T-helper 9 cell (primary cell): ENCODE measurements around the gene ZFY.
"Not testable (repeated sequence)": the region's sequence is repeated elsewhere in the genome, so short reads cannot be mapped to it uniquely, and the experiment has no call there.

ENCODE experiments used
- DNase-seq: peaks from one replicate; pipeline ENCODE4 v3.0.0-alpha.2; 2020

ZFY gene

GRCh38 chrY:2973110-2973751 lies 38.0 kb downstream of the ZFY start:
- no peak for DNase-seq

DNA sequence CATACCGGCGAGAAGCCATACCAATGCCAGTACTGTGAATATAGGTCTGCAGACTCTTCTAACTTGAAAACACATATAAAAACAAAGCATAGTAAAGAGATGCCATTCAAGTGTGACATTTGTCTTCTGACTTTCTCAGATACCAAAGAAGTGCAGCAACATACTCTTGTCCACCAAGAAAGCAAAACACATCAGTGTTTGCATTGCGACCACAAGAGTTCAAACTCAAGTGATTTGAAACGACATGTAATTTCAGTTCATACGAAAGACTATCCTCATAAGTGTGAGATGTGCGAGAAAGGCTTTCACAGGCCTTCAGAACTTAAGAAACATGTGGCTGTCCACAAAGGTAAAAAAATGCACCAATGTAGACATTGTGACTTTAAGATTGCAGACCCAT lies 44.1 kb downstream of the ZFY start:
- no peak for DNase-seq

GRCh38 chrY:2984491-2984890 lies 49.3 kb downstream of the ZFY start:
- no peak for DNase-seq

DNA sequence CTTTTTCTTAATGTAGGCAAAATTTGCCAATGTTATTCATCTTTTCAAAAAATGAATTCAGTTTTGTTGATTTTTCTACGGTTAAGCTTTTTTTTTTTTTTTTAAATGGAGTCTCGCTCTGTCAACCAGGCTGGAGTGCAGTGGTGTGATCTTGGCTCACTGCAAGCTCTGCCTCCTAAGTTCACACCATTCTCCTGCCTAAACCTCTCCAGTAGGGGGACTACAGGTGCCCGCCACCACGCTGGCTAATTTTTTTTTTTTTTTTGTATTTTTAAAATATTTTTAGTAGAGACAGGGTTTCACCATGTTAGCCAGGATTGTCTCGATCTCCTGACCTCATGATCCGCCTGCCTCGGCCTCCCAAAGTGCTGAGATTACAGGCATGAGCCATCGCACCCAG lies 52.0 kb downstream of the ZFY start:
- DNase-seq = not testable (repeated sequence)

- not testable (repeated sequence) for DNase-seq
These were observed 62.2 kb downstream of the ZFY start for GRCh38 chrY:2997369-2997768.

- DNase-seq = no peak
These were observed 67.0 kb downstream of the ZFY start for GRCh38 chrY:3002190-3002589.

DNA sequence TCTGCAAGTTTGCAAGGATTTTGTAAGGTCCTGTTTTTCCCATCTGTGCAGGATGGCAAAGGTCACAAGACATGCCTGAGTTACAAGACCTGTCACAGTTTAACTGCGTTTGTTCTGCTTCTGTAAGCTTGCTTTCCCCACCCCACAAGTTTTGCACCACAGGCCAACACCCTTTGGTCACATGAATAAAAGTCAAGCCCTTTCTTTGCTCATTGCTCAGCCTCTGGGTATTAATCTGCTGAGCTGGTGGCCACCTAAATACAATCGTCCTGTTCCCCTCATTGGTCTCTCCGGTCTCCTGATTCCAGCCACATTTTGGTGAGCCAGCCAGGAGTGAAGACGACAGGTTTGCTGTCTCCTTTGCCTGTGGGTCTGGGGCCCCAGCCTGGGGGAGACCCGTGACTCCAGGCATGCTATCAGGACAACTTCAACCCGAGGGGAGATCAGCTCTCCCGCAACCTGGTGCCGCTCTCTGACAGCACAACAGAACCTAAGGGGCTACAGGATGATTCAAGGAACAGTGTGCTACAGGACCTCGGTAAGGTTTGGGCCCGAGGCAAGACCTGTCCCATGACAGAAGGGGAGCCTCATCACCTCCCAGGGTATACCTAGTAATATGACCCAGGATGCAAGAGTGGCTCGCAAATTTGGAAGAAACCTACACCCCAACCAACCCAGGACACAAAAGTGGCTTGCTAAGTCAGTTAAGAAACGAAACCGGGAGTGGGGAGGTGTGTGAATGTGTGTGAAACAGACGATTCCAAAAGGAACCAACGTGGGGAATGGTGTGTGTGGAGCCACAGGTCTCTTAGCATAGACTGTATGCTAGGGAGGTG lies 67.7 kb downstream of the ZFY start:
- no peak for DNase-seq

DNA sequence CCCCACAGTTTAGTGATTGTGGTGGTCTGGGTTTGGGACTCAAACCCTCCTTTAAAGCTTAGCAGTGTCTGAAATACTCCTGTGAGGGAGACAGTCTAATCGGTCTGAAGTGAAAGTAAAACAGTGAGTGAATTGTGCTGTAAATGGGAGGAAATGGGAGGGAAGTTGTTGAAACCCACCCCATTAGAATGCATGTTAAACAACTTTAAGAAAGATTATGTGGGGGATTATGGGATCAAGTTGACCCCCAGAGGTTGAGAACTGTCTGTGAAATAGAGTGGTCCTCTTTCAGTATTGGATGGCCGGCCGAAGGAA lies 68.3 kb downstream of the ZFY start:
- DNase-seq = no peak

- no peak for DNase-seq
These were observed 68.7 kb downstream of the ZFY start for GRCh38 chrY:3003846-3004245.

DNA sequence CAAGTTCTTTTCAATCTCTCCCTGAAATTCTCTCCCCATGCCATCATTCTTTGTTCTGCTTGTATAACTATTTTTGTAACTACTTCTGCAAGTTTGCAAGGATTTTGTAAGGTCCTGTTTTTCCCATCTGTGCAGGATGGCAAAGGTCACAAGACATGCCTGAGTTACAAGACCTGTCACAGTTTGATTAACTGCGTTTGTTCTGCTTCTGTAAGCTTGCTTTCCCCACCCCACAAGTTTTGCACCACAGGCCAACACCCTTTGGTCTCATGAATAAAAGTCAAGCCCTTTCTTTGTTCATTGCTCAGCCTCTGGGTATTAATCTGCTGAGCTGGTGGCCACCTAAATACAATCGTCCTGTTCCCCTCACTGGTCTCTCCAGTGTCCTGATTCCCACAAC lies 70.8 kb downstream of the ZFY start:
- not testable (repeated sequence) for DNase-seq

DNA sequence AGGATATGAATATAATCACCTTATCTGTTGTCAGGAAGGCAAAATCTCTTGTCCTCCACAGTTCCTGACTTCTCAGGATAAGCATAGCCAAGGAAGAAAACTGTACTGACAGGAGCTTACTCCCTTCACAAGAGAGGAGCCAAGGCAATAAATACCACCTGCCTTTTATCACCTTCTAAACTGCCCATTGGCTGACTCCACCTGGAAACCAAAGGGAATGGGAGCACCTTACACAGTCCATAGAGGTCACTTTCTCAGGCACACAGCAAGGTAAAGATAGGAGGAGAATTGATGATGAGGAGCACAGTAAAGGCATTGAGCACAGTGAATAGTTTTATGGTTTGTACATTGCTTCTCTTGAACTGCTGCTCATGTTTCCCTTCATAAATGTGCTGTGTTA lies 72.8 kb downstream of the ZFY start:
- no peak for DNase-seq

- no peak for DNase-seq
These were observed 77.0 kb downstream of the ZFY start for GRCh38 chrY:3012226-3012625.

DNA sequence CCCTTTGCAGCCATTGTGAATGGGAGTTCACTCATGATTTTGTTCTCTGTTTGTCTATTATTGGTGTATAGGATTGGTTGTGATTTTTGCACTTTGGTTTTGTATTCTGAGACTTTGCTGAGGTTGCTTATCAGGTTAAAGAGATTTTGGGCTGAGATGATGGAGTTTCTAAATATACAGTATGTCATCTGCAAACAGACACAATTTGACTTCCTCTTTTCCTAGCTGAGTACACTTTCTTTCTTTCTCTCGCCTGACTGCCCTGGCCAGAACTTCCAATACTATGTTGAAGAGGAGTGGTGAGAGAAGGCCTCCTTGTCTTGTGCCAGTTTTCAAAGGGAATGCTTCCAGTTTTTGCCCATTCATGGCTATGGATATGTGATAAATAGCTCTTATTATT lies 81.4 kb downstream of the ZFY start:
- DNase-seq = no peak

DNA sequence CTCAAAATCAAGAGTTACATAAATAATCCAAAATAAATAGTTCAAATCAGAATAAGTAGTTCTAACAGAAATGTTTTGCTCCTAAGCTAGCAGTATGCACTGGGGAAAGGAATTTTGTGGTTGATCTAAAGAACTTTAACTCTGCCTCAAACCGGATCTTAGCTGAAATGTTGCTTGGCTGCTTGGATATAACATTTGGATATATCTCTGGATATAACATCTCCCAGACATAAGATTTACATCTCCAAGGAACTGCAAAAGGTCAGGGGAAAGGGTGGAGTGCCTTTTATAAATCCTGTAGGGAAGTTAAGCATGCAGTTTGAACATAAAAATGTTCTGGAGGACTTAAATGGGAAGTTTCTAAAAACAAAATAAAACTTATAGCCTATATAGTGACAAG lies 83.4 kb downstream of the ZFY start:
- no peak for DNase-seq

DNA sequence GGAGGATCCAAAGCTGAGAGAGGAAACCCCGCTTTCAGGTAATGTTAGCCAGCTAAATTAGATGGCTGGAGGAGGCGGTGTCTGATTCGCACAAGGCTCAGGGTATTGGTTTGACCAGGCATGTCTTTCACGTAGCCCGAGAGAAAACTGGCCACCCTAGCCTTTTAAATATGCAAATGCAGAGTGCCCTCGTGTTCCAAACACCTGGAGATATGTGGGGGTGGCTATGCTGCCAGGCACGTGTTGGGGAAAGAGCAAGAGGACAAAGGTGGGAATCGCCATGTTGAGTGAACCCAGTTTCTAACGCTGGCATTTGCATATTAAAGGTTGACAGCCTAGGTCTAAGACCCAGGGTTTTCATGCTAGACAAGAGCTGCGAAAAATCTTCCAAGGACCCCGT lies 84.4 kb downstream of the ZFY start:
- no peak for DNase-seq

DNA sequence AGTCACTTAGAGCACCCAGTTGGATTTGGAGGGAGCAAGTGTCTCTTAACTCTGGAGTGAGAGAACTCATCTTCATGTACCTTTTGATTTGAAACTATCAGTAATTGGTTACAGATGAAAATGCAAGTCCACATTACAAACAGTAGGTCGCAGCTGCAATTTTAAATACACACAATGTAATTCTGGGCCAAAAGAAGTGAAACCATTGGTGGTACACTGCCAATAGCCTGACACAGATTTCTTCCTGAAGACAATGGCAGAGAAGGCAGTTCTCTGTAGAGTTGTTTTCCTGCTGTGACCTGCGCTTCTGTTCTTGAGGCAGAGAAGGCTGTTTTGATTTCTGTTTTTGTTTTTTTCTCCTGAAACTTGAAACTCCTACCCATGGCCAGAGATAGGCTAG lies 86.0 kb downstream of the ZFY start:
- DNase-seq = no peak

DNA sequence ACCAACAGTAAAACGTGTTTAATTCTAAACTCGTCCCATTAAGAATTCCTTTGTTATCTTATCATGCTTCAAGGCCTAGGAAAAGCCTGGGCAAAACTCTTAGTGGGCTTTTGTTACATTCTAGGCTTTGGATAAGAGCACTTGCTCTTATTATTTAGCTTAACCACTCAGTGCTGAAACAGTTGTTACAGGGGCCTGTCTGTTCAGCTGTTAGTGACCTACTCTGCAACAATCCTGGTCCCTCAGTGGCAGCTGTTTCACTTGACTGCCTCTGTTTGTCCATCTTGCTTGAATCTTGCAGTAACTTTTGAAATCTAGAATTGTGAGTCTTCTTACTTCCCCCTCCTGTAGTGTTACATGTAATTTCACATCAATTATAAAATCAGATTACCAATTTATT lies 88.4 kb downstream of the ZFY start:
- DNase-seq = no peak

DNA sequence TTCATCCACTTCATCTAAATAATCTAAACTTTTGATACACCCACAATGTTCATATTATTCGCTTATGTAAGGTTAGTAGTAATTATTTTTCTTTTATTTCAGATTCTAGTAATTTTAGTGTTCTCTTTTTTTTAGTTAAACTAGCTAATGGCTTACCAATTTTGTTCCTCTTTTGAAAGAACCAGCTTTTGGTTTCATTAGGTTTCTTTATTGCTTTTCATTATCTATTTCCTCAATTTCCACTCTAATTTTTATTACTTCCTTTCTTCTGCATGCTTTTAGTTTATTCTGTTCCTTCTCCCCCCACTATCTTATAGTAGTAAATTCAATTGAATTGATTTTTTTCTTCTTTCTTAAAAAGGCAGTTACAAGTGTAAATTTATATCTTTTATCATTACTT lies 90.2 kb downstream of the ZFY start:
- no peak for DNase-seq
